Endothelial cell of umbilical vein (primary cell): ENCODE data around the gene CD68. TPM values are rescaled to one million over a fixed set of nuclear protein-coding genes. Genes with fewer than 3 reads are reported as not detected.

Source experiments
- BruUV-seq: library from RNA; stranded (reverse); fragments of 400-500 nt; replicated peaks from 2 replicates; lab custom pipeline; 2021; lab: Mats Ljungman, UMichigan
- CTCF ChIA-PET: fragments of 300-600, 350-600 bp; sonication (Branson Sonifier 250); formaldehyde crosslinking; loops from one replicate; lab custom pipeline; 2021; ENCODE audit warnings: antibody characterized with exemption, inconsistent platforms; lab: Charles Lee
- POLR2A ChIA-PET: fragments of 300-600, 350-600 bp; sonication (Branson Sonifier 250); formaldehyde crosslinking; loops from one replicate; lab custom pipeline; 2021; ENCODE audit warnings: antibody characterized with exemption, inconsistent platforms; lab: Charles Lee
- DNase-seq: peaks from one replicate; pipeline ENCODE4 v3.0.0-alpha.2; 2011; ENCODE audit warnings: low read depth, low spot score
- FAIRE-seq: peaks from 2 replicates; lab custom pipeline; 2011; peaks lifted over from hg19 to GRCh38; lab: Jason Lieb, UNC
- H2AFZ ChIP-seq: 2 replicates; pipeline ENCODE4 v1.6.0; 2012; ENCODE audit warnings: low read depth, low read length, control low read depth, inconsistent platforms
- H3K27ac ChIP-seq: 2 replicates; pipeline ENCODE4 v1.5.1; 2011; ENCODE audit warnings: low read depth, mild to moderate bottlenecking, control low read depth, low read length, moderate library complexity; ENCODE audit not compliant: insufficient read depth
- H3K27me3 ChIP-seq, 2 experiments: 2 replicates each; pipeline versions ENCODE4 v1.6.0 to v1.6.1; 2011; ENCODE audit warnings: low read length in 2 of 2, mixed read lengths in 1 of 2; ENCODE audit not compliant: control insufficient read depth in 2 of 2, insufficient read depth in 2 of 2
- H3K36me3 ChIP-seq, 2 experiments: 2 replicates in 1 of 2; 3 replicates in 1 of 2; pipeline ENCODE4 v1.5.1; 2011; ENCODE audit warnings: low read length in 2 of 2, mild to moderate bottlenecking in 1 of 2, moderate library complexity in 1 of 2; ENCODE audit not compliant: control insufficient read depth in 2 of 2, insufficient read depth in 2 of 2; ENCODE audit errors: extremely low read depth in 1 of 2
- H3K4me1 ChIP-seq: 3 replicates; pipeline ENCODE4 v1.5.1; 2011; ENCODE audit warnings: mild to moderate bottlenecking, low read length; ENCODE audit not compliant: control insufficient read depth, insufficient read depth; ENCODE audit errors: extremely low read depth
- H3K4me2 ChIP-seq: 2 replicates; pipeline ENCODE4 v1.6.1; 2011; ENCODE audit warnings: low read length, control low read depth, mixed read lengths; ENCODE audit not compliant: insufficient read depth
- H3K4me3 ChIP-seq, 3 experiments: fragments of 200-600 bp in 1 of 3; sonication (generic), shearing (Covaris generic) in 1 of 3; replicated peaks in 1 of 3; 2 replicates each; pipeline ENCODE4 v1.5.1; 2011 to 2016; ENCODE audit warnings: control low read depth in 3 of 3, low read length in 3 of 3, mild to moderate bottlenecking in 2 of 3, inconsistent platforms in 1 of 3, low read depth in 1 of 3, moderate library complexity in 1 of 3; ENCODE audit not compliant: insufficient read depth in 1 of 3
- H3K79me2 ChIP-seq: 2 replicates; pipeline ENCODE4 v1.6.0; 2012; ENCODE audit warnings: low read length, inconsistent platforms; ENCODE audit not compliant: control insufficient read depth, insufficient read depth
- H3K9ac ChIP-seq: replicated peaks from 2 replicates; pipeline ENCODE3; 2011; ENCODE audit warnings: low read length, control low read depth; ENCODE audit not compliant: insufficient read depth; ENCODE audit errors: extremely low read depth
- H3K9me1 ChIP-seq: replicated peaks from 3 replicates; pipeline ENCODE4 v1.6.0; 2011; ENCODE audit warnings: mild to moderate bottlenecking, low read length; ENCODE audit not compliant: control insufficient read depth, insufficient read depth; ENCODE audit errors: extremely low read depth
- H3K9me3 ChIP-seq: replicated peaks from 2 replicates; pipeline ENCODE4 v1.5.1; 2012; ENCODE audit warnings: low read length, inconsistent platforms; ENCODE audit not compliant: control insufficient read depth, insufficient read depth
- H4K20me1 ChIP-seq: replicated peaks from 2 replicates; pipeline ENCODE3; 2011; ENCODE audit warnings: mild to moderate bottlenecking, low read length; ENCODE audit not compliant: control insufficient read depth, insufficient read depth; ENCODE audit errors: extremely low read depth
- EZH2 ChIP-seq: IDR thresholded peaks from 2 replicates; pipeline ENCODE4 v1.6.1; 2012; ENCODE audit warnings: borderline replicate concordance, low read depth, mild to moderate bottlenecking, moderate library complexity, low read length, inconsistent platforms; ENCODE audit not compliant: severe bottlenecking
- FOS ChIP-seq: IDR thresholded peaks from 2 replicates; pipeline ENCODE4 v1.6.1; 2011; ENCODE audit warnings: mild to moderate bottlenecking, low read length, moderate library complexity, borderline replicate concordance; ENCODE audit not compliant: insufficient read depth
- GATA2 ChIP-seq: IDR thresholded peaks from 2 replicates; pipeline ENCODE4 v1.7.0; 2011; ENCODE audit warnings: low read depth, mild to moderate bottlenecking, moderate library complexity, mixed read lengths, low read length; ENCODE audit not compliant: insufficient read length, insufficient read depth
- JUN ChIP-seq: IDR thresholded peaks from 2 replicates; pipeline ENCODE4 v1.6.1; 2011; ENCODE audit warnings: borderline replicate concordance, low read depth; ENCODE audit not compliant: insufficient read length, insufficient read depth
- MYC ChIP-seq: IDR thresholded peaks from one replicate; pipeline ENCODE4 v1.6.1; 2011; ENCODE audit warnings: mild to moderate bottlenecking, low read depth, low read length
- POLR2A ChIP-seq: IDR thresholded peaks from 2 replicates; pipeline ENCODE4 v1.6.1; 2012; ENCODE audit warnings: low read depth, mild to moderate bottlenecking, control low read depth, low read length
- POLR2AphosphoS5 ChIP-seq: IDR thresholded peaks from 2 replicates; pipeline ENCODE4 v1.6.1; 2012; ENCODE audit warnings: low read depth, mild to moderate bottlenecking, control low read depth, low read length, moderate library complexity; ENCODE audit not compliant: insufficient read depth
- dilution Hi-C: fragments of 300-500 bp; cut with MboI; formaldehyde crosslinking; loops from one replicate; pipeline ENCODE4 v1.15.0; 2019; ENCODE audit warnings: low sequenced_read_pairs; ENCODE audit not compliant: extremely low pct_ligation_motif_present
- intact Hi-C: fragments of 100-400 bp; cut with micrococcal nuclease; formaldehyde crosslinking; loops from one replicate; pipeline ENCODE4 v1.10.0; 2022
- polyA plus RNA-seq, 4 experiments: library from polyadenylated mRNA; depleted of rRNA in 3 of 4; stranded (reverse) in 3 of 4; unstranded in 1 of 4; fragments of >200 nt; gene quantifications; 2 replicates each; pipeline versions ENCODE4 v1.2.1 to v1.2.3, GENCODE V29; 2011 to 2012; ENCODE audit warnings: missing spikeins in 1 of 4
- total RNA-seq: library from RNA; stranded (reverse); gene quantifications from 2 replicates; pipeline ENCODE4 v1.2.3, GENCODE V29; 2021
- TF ChIP-seq, protein P1 (sequence below), 2 donors: IDR thresholded peaks; 1 replicate in 1 of 2; 2 replicates in 1 of 2; pipeline ENCODE4 v1.5.1; 2011; ENCODE audit warnings: low read length in 2 of 2, mild to moderate bottlenecking in 2 of 2, moderate library complexity in 2 of 2, control low read depth in 1 of 2, inconsistent platforms in 1 of 2, low read depth in 1 of 2; ENCODE audit not compliant: insufficient read depth in 1 of 2; ENCODE audit errors: extremely low read depth in 1 of 2
- TF ChIP-seq, protein P2 (sequence below): IDR thresholded peaks from 2 replicates; pipeline ENCODE4 v1.6.1; 2011; ENCODE audit not compliant: insufficient read depth, insufficient read length

The CD68 gene
- total and polyA plus RNA-seq, 2 donors (not counting 3 experiments of a cell fraction or from before 2014, with no cell fraction given): 2.9 to 30.8 TPM

DNA sequence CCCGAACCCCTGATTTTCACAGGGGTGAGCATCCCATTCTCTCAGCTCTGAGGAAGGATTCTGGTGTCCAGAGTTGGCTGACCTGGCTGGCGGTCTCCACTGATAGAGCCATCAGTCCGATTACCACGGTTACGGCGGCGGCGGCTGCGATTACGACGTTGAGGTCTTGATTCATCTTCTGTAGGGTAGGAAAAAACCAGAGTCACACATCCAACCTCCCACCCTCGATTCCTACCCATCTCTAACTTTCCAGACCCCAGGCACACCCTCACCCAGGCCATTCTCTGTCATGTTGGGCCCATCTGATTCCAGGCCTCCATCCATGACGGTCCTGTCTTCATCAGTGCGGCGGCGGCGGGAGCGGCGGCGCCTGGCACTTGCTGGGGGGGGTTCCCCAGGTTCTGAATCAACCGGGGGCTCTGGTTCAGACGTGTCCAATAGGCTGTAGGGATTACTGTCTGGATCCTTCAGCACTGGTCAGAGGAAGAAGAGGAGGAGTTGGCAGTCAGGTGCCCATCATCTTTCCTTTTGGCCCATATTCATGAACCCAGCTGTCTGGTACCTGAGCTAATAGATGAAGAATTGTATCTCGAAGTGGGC is 13.1 kb downstream of the CD68 start:
- Histone ChIP-seq H3K9ac (no peak overlapping the region), H3K27ac (no peak overlapping the region), H3K4me2 (no peak overlapping the region), H3K9me3 (no peaks in the 10 kb centered on the region), H3K4me3 (no peak overlapping the region), H3K79me2 (no peaks in the 10 kb centered on the region), H3K27me3 (no peaks in the 10 kb centered on the region), H3K4me1 (peaks cover 10% of the 10 kb centered on the region), H2AFZ (no peak overlapping the region), H3K36me3 (peaks cover 20 to 53% of the 10 kb centered on the region in 2 experiments), H4K20me1 (no peaks in the 10 kb centered on the region), H3K9me1 (no peaks in the 10 kb centered on the region)
- TF ChIP-seq JUN (no peak), MYC (no peak), POLR2A (no peak), POLR2AphosphoS5 (no peak), GATA2 (no peak), EZH2 (no peak), FOS (no peak)
- TF ChIP-seq, protein P1, sequence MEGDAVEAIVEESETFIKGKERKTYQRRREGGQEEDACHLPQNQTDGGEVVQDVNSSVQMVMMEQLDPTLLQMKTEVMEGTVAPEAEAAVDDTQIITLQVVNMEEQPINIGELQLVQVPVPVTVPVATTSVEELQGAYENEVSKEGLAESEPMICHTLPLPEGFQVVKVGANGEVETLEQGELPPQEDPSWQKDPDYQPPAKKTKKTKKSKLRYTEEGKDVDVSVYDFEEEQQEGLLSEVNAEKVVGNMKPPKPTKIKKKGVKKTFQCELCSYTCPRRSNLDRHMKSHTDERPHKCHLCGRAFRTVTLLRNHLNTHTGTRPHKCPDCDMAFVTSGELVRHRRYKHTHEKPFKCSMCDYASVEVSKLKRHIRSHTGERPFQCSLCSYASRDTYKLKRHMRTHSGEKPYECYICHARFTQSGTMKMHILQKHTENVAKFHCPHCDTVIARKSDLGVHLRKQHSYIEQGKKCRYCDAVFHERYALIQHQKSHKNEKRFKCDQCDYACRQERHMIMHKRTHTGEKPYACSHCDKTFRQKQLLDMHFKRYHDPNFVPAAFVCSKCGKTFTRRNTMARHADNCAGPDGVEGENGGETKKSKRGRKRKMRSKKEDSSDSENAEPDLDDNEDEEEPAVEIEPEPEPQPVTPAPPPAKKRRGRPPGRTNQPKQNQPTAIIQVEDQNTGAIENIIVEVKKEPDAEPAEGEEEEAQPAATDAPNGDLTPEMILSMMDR (IDR thresholded peaks at IDR 0.05; ENCODE audit: extremely low read depth in 1 of 2, insufficient read depth in 1 of 2, low read depth in 1 of 2, low read length in 2 of 2): no peak
- TF ChIP-seq, protein P2, sequence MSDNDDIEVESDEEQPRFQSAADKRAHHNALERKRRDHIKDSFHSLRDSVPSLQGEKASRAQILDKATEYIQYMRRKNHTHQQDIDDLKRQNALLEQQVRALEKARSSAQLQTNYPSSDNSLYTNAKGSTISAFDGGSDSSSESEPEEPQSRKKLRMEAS: no peak
- dilution Hi-C loops: no loop called here
- ChIA-PET CTCF (interaction anchor here (1.2 kb wide), 1 partner anchor 9 kb away, joined by 3 read pairs; no protein-coding TSS in a partner anchor), POLR2A (no interaction called here)
- DNase-seq (no peak), FAIRE-seq (no peak)
- intact Hi-C loops: no loop called here
- no TSS peak for BruUV-seq
